Activated CD8-positive, alpha-beta T cell treated with anti-CD3 and anti-CD28 coated beads for 36 hours (primary cell): ENCODE measurements around the gene ANXA10. TPM values are rescaled to one million over a fixed set of nuclear protein-coding genes. Genes with fewer than 3 reads are reported as not detected.

Experiments
- ATAC-seq: fragments of 200-7000 bp; cut with Tn5 transposase; one replicate; pipeline ENCODE4 v1.10.0; 2021; ENCODE audit warnings: mild to moderate bottlenecking, moderate library complexity
- CTCF ChIA-PET: fragments of 350-600 bp; sonication (Branson Sonifier 250); formaldehyde crosslinking; loops from one replicate; lab custom pipeline; 2021; ENCODE audit warnings: antibody characterized with exemption; lab: Charles Lee
- POLR2A ChIA-PET: fragments of 350-600 bp; sonication (Branson Sonifier 250); formaldehyde crosslinking; loops from one replicate; lab custom pipeline; 2021; ENCODE audit warnings: antibody characterized with exemption; lab: Charles Lee
- DNase-seq: peaks from one replicate; pipeline ENCODE4 v3.0.0-alpha.2; 2020
- H3K27ac Mint-ChIP-seq: one replicate; pipeline ENCODE4 v1.8.0; 2021; ENCODE audit warnings: mild to moderate bottlenecking, mixed read lengths
- H3K27me3 Mint-ChIP-seq: one replicate; pipeline ENCODE4 v1.8.0; 2021; ENCODE audit warnings: mixed read lengths
- H3K36me3 Mint-ChIP-seq: one replicate; pipeline ENCODE4 v1.8.0; 2021; ENCODE audit warnings: low read depth, mixed read lengths
- H3K4me1 Mint-ChIP-seq: one replicate; pipeline ENCODE4 v1.8.0; 2021; ENCODE audit warnings: low read depth, mixed read lengths
- H3K4me3 Mint-ChIP-seq: one replicate; pipeline ENCODE4 v1.8.0; 2021; ENCODE audit warnings: mild to moderate bottlenecking, moderate library complexity, mixed read lengths
- H3K9me3 Mint-ChIP-seq: one replicate; pipeline ENCODE4 v1.8.0; 2021; ENCODE audit warnings: mixed read lengths
- intact Hi-C: fragments of 100-400 bp; cut with micrococcal nuclease; formaldehyde crosslinking; loops from one replicate; pipeline ENCODE4 v1.10.0; 2022
- total RNA-seq, 2 experiments: library from RNA; stranded (reverse); gene quantifications; one replicate each; pipeline ENCODE4 v1.2.3, GENCODE V29; 2021
- TF ChIP-seq, protein P1 (sequence below): fragments of 200-600 bp; IDR thresholded peaks from one replicate; pipeline ENCODE4 v1.8.0; 2022; ENCODE audit warnings: antibody characterized with exemption, mild to moderate bottlenecking

The ANXA10 gene
- total RNA-seq, 2 experiments from 2014 or later: not detected

DNA sequence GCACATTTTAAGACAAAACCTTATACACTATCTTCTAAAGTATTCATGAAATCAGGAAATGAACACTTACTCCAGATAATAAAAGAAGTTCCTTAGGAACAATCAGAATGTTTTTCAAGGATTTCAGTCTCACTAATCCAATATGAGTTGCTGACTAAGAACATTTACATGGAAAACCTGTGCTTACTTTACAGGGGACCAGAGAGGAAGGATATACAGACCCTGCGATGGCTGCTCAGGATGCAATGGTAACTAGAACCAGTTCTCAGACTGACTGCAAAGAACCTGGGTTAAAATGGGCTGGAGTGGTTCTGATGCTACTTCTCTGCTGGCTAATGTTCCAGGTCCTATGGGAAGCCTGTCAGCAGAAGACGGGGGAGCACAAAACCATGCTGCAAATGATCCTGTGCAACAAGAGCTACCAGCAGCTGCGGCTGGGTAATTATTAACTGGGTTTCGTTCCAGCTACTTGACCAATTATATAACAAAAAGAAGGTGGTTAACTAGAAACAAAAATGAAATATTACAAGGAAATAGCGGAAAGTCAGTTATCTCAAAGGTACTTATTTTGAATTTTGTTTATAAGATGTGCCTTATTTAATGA, 85.3 kb downstream of the ANXA10 start:
- ChIA-PET CTCF (no interaction called here), POLR2A (no interaction called here)
- intact Hi-C loops: no loop called here

DNA sequence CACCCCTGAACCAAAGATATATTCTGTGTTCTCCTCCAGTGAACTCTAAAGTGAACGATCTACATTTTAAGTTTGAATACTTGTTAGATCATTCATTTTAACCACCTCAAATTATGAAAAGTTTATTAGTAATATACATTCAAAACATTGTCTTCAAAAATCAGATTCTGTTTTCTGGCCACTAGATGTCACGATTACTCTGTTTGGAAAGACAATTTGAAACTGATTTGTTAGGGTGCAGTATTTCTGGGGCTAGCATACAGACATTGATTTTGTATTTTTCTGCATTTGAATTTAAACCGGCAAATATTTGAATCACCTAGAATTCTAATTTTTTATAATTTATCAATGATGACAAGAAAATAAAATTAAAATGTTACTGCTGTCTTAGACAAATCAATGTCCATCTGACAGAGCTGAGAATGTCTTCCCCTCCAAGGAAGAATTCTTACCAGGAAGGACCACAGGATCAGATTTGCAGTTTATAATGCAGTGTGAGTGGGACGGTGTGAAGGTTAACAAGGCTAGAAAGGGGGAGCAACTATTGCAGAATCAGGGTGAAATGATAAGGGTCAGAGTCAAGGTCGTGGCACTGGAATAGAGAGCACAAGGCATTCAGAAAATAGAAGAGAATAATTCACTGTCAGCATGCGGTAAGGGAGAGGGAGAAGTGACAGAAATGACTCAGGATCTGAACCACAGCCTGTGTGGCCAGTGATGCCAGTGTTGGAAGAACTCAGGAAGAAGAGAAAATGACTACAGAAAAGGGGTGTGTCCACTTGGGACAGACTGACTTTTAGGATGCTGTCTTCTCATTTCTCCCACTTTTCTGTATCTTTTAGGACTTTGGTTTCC, 91.6 kb downstream of the ANXA10 start:
- no peak for ATAC-seq
- H3K4me1 Mint-ChIP-seq: no peaks in the 10 kb centered on the region
- TF ChIP-seq, protein P1, sequence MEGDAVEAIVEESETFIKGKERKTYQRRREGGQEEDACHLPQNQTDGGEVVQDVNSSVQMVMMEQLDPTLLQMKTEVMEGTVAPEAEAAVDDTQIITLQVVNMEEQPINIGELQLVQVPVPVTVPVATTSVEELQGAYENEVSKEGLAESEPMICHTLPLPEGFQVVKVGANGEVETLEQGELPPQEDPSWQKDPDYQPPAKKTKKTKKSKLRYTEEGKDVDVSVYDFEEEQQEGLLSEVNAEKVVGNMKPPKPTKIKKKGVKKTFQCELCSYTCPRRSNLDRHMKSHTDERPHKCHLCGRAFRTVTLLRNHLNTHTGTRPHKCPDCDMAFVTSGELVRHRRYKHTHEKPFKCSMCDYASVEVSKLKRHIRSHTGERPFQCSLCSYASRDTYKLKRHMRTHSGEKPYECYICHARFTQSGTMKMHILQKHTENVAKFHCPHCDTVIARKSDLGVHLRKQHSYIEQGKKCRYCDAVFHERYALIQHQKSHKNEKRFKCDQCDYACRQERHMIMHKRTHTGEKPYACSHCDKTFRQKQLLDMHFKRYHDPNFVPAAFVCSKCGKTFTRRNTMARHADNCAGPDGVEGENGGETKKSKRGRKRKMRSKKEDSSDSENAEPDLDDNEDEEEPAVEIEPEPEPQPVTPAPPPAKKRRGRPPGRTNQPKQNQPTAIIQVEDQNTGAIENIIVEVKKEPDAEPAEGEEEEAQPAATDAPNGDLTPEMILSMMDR: peak; percentile 77
- H3K4me3 Mint-ChIP-seq: no peak overlapping the region
- H3K9me3 Mint-ChIP-seq: no peaks in the 10 kb centered on the region
- no peaks in the 10 kb centered on the region for H3K27me3 Mint-ChIP-seq
- ChIA-PET POLR2A (no interaction called here), CTCF (interaction anchor here (0.8 to 1.1 kb wide), 2 partner anchors 233 to 738 kb away, joined by 3 read pairs; no protein-coding TSS in a partner anchor)
- no peak overlapping the region for H3K27ac Mint-ChIP-seq
- intact Hi-C loops: loop anchor here (10.0 kb wide), 2 partner anchors 331 to 731 kb away; no protein-coding TSS in a partner anchor
- no peak for DNase-seq
- no peaks in the 10 kb centered on the region for H3K36me3 Mint-ChIP-seq

More for the DNA sequence above, 85.3 kb downstream of the ANXA10 start:
- no peaks in the 10 kb centered on the region for H3K9me3 Mint-ChIP-seq
- no peaks in the 10 kb centered on the region for H3K27me3 Mint-ChIP-seq
- H3K4me3 Mint-ChIP-seq: no peak overlapping the region
- no peak for DNase-seq
- no peak for ATAC-seq
- no peak overlapping the region for H3K27ac Mint-ChIP-seq
- TF ChIP-seq, protein P1: no peak
- H3K36me3 Mint-ChIP-seq: no peaks in the 10 kb centered on the region
- no peaks in the 10 kb centered on the region for H3K4me1 Mint-ChIP-seq

DNA sequence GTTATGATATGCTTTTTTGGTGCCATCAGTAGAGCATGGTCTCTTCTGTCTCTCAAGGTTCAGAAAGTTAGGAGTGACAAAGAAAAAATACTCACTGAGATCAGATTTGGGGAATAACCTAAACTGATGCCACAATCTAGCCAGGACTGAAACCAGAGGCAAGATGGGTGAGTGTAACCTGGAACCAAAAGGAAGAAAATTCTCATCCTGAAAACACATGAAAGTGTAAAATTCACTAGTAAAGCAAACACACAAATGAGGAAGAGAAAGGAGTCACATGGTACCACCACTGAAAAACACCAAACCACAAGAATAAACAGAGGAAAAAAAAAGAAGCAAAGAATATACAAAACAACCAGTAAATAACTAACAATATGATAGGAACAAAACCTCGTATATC, 96.4 kb downstream of the ANXA10 start:
- CTCF ChIA-PET: no interaction called here
- DNase-seq: no peak

DNA sequence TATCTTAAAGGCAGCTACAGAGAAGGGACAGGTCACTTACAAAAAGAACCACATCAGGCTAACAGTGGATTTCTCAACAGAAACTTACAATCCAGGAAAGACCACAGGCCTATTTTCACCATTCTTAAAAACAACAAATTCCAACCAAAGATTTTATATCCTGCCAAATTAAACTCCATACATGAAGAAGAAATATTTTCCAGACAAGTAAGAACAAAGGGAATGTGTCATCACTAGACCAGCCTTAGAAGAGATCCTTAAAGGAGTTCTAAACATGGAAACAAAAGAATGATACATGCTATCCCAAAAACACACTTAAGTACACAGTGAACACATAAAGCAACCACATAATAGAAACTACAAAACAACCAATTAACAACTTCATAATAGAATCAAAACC, 105.6 kb downstream of the ANXA10 start:
- Mint-ChIP-seq H3K9me3 (peaks cover 10% of the 10 kb centered on the region), H3K4me3 (no peak overlapping the region), H3K36me3 (peaks cover 2% of the 10 kb centered on the region), H3K4me1 (no peaks in the 10 kb centered on the region), H3K27me3 (no peaks in the 10 kb centered on the region), H3K27ac (no peak overlapping the region)
- ChIA-PET CTCF (no interaction called here), POLR2A (no interaction called here)
- ATAC-seq (no peak), DNase-seq (no peak)
- TF ChIP-seq, protein P1: no peak
- intact Hi-C loops: no loop called here

More for the DNA sequence above, 96.4 kb downstream of the ANXA10 start:
- POLR2A ChIA-PET: no interaction called here
- ATAC-seq: no peak
- Mint-ChIP-seq H3K9me3 (no peaks in the 10 kb centered on the region), H3K4me3 (no peak overlapping the region), H3K4me1 (no peaks in the 10 kb centered on the region), H3K27me3 (no peaks in the 10 kb centered on the region), H3K36me3 (no peaks in the 10 kb centered on the region), H3K27ac (no peak overlapping the region)
- TF ChIP-seq, protein P1: no peak
- intact Hi-C loops: loop anchor here (10.0 kb wide), 2 partner anchors 326 to 726 kb away; no protein-coding TSS in a partner anchor
